Sigmoid colon (tissue), 7 donors: ENCODE results near the gene UBQLN4. TPM values are rescaled to one million over a fixed set of nuclear protein-coding genes. Genes with fewer than 3 reads are reported as not detected.

Experiments used
- DNase-seq: peaks from one replicate; pipeline ENCODE4 v3.0.0-alpha.2; 2019
- H3K27ac ChIP-seq, 4 donors: fragments of 200-600 bp; sonication (generic); one replicate each; pipeline ENCODE4 v1.5.1; 2016 to 2019; ENCODE audit warnings: mild to moderate bottlenecking in 1 of 4
- H3K27me3 ChIP-seq, 3 donors: fragments of 200-600 bp; sonication (generic); one replicate each; pipeline ENCODE4 v1.5.1; 2019; ENCODE audit warnings: mild to moderate bottlenecking in 1 of 3
- H3K36me3 ChIP-seq, 4 donors: fragments of 200-600 bp; sonication (generic); one replicate each; pipeline ENCODE4 v1.5.1; 2016 to 2019
- H3K4me1 ChIP-seq, 4 donors: fragments of 200-600 bp; sonication (generic); one replicate each; pipeline ENCODE4 v1.5.1; 2017 to 2019
- H3K4me3 ChIP-seq, 4 donors: fragments of 200-600 bp; sonication (generic); one replicate each; pipeline ENCODE4 v1.5.1; 2017 to 2019; ENCODE audit warnings: mild to moderate bottlenecking in 2 of 4, moderate library complexity in 1 of 4
- H3K9me3 ChIP-seq, 4 donors: fragments of 200-600 bp in 3 of 4; sonication (generic) in 3 of 4; one replicate each; pipeline versions ENCODE4 v1.5.1 to v1.6.1; 2013 to 2019
- CTCF ChIP-seq, 4 experiments: fragments of 450-650 bp in 3 of 4; fragments of 200-600 bp in 1 of 4; IDR thresholded peaks; one replicate each; pipeline ENCODE4 v1.5.1; 2016 to 2019; ENCODE audit warnings: antibody characterized with exemption in 4 of 4, mild to moderate bottlenecking in 3 of 4, moderate library complexity in 2 of 4
- EP300 ChIP-seq, 4 donors: sonication (generic); formaldehyde crosslinking; IDR thresholded peaks; one replicate each; pipeline ENCODE4 v1.6.1; 2017; ENCODE audit warnings: antibody characterized with exemption in 4 of 4
- POLR2A ChIP-seq, 2 donors: fragments of 450-650 bp; IDR thresholded peaks; one replicate each; pipeline ENCODE4 v1.6.1; 2016; ENCODE audit warnings: antibody characterized with exemption in 2 of 2, mild to moderate bottlenecking in 2 of 2, moderate library complexity in 2 of 2
- POLR2AphosphoS5 ChIP-seq, 4 donors: sonication (generic); formaldehyde crosslinking; IDR thresholded peaks; one replicate each; pipeline ENCODE4 v1.6.1; 2017; ENCODE audit warnings: antibody characterized with exemption in 4 of 4
- WGBS, 2 donors: extraction: QIAGEN DNeasy Blood & Tissue Kit; methylation state at CpG; one replicate each; pipeline ENCODE4 v1.1.7; 2013; 5-methylcytosine and 5-hydroxymethylcytosine counted together
- intact Hi-C: fragments of 100-400 bp; cut with DNase I; formaldehyde crosslinking; loops from one replicate; pipeline ENCODE4 v1.15.1; 2023
- polyA plus RNA-seq, 3 donors: library from polyadenylated mRNA; stranded (reverse); fragments of 200-250 nt; gene quantifications; one replicate each; pipeline ENCODE4 v1.2.3, GENCODE V29; 2013
- total RNA-seq, 4 donors: library from RNA; depleted of rRNA; stranded (reverse); fragments of >200 nt; gene quantifications; one replicate each; pipeline ENCODE4 v1.1.0, GENCODE V29; 2016
- donor health status: healthy with polysubstance abuse.
- donor health status: Bipolar disorder and iron deficiency.
- donor health status: healthy.

The UBQLN4 gene
- total and polyA plus RNA-seq, 7 donors = 11.4 to 23.6 (median 19.1) TPM

GRCh38 chr1:156003923-156004188, 49.7 kb downstream of the UBQLN4 start:
- no peaks in the 10 kb centered on the region for H3K4me1 ChIP-seq
- no peaks in the 10 kb centered on the region for H3K9me3 ChIP-seq
- H3K4me3 ChIP-seq = no peak overlapping the region
- no peaks in the 10 kb centered on the region for H3K27me3 ChIP-seq
- peaks cover 0 to 8% (median 5%) of the 10 kb centered on the region in 4 donors for H3K36me3 ChIP-seq
- no peak for DNase-seq
- intact Hi-C loops = no loop called here
- 12 to 51% methylated on average over 2 of the region's 2 CpGs for WGBS, 2 donors
- TF ChIP-seq CTCF (IDR thresholded peaks at IDR 0.05) (no peak), POLR2AphosphoS5 (IDR thresholded peaks at IDR 0.05) (no peak), EP300 (IDR thresholded peaks at IDR 0.05) (no peak), POLR2A (IDR thresholded peaks at IDR 0.05) (no peak)
- no peak overlapping the region for H3K27ac ChIP-seq

GRCh38 chr1:156002188-156002911, 51.2 kb downstream of the UBQLN4 start:
- DNase-seq = no peak
- 13 to 47% methylated on average over 3 of the region's 3 CpGs for WGBS, 2 donors
- no peaks in the 10 kb centered on the region for H3K4me1 ChIP-seq
- intact Hi-C loops = no loop called here
- TF ChIP-seq EP300 (IDR thresholded peaks at IDR 0.05) (no peak), CTCF (IDR thresholded peaks at IDR 0.05) (no peak), POLR2A (IDR thresholded peaks at IDR 0.05) (no peak), POLR2AphosphoS5 (IDR thresholded peaks at IDR 0.05) (no peak)
- H3K4me3 ChIP-seq = no peak overlapping the region
- H3K27ac ChIP-seq = no peak overlapping the region
- H3K36me3 ChIP-seq = no peaks in the 10 kb centered on the region
- no peaks in the 10 kb centered on the region for H3K9me3 ChIP-seq
- no peaks in the 10 kb centered on the region for H3K27me3 ChIP-seq

GRCh38 chr1:156001662-156002171, 51.9 kb downstream of the UBQLN4 start:
- H3K36me3 ChIP-seq = no peaks in the 10 kb centered on the region
- DNase-seq = no peak
- WGBS, 2 donors = 15 to 56% methylated on average over 4 of the region's 4 CpGs
- no peak overlapping the region for H3K27ac ChIP-seq
- H3K27me3 ChIP-seq = no peaks in the 10 kb centered on the region
- H3K4me1 ChIP-seq = no peaks in the 10 kb centered on the region
- intact Hi-C loops = no loop called here
- no peaks in the 10 kb centered on the region for H3K9me3 ChIP-seq
- no peak overlapping the region for H3K4me3 ChIP-seq
- TF ChIP-seq POLR2A (IDR thresholded peaks at IDR 0.05) (no peak), EP300 (IDR thresholded peaks at IDR 0.05) (no peak), POLR2AphosphoS5 (IDR thresholded peaks at IDR 0.05) (no peak), CTCF (IDR thresholded peaks at IDR 0.05) (no peak)

- Histone ChIP-seq H3K36me3 (no peaks in the 10 kb centered on the region), H3K27ac (no peak overlapping the region), H3K27me3 (no peaks in the 10 kb centered on the region), H3K4me1 (no peaks in the 10 kb centered on the region), H3K9me3 (no peaks in the 10 kb centered on the region), H3K4me3 (no peak overlapping the region)
- no peak for TF ChIP-seq EP300 (IDR thresholded peaks at IDR 0.05)
- intact Hi-C loops = no loop called here
- no peak for DNase-seq
- WGBS, 2 donors = 22 to 69% methylated on average over 10 of the region's 10 CpGs
These were observed 52.5 kb downstream of the UBQLN4 start for GRCh38 chr1:156001021-156001661.

- WGBS, 2 donors = 80 to 83% methylated on average over 1 of the region's 1 CpG
- intact Hi-C loops = no loop called here
- no peak for DNase-seq
- H3K4me3 ChIP-seq = no peak overlapping the region
- no peak overlapping the region for H3K27ac ChIP-seq
- TF ChIP-seq CTCF (IDR thresholded peaks at IDR 0.05) (no peak), POLR2A (IDR thresholded peaks at IDR 0.05) (no peak), POLR2AphosphoS5 (IDR thresholded peaks at IDR 0.05) (no peak), EP300 (IDR thresholded peaks at IDR 0.05) (no peak)
- H3K36me3 ChIP-seq = no peaks in the 10 kb centered on the region
- no peaks in the 10 kb centered on the region for H3K9me3 ChIP-seq
- no peaks in the 10 kb centered on the region for H3K4me1 ChIP-seq
- H3K27me3 ChIP-seq = no peaks in the 10 kb centered on the region
These were observed 53.6 kb downstream of the UBQLN4 start for GRCh38 chr1:155999964-156000363.
